ENCODE results near the gene TMEM260.

DNA sequence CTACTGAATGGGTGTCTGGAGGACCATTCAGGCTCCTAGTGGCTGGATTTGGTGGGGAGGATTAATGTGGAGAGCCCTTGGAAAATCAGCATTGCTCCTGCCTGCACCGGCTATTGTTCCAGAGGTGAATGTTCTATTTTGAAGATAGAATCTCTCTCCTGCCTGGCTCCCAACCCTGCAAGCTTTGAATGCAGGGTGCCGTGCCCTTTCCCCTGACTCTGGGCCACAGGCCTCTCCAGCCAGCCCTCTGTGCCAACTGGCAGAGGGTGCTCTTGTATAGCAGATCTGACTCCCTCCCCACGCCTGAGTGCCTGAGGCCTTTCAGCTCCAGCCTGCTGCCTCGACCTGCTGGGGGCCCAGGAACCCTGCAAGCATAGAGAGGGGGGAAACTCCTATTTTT lies 106.8 kb downstream of the TMEM260 start:
- TF ChIP-seq TAF1 (IDR thresholded peaks at IDR 0.05; ENCODE audit: borderline replicate concordance, low read depth, low read length) (no peak), EP300 (IDR thresholded peaks at IDR 0.05; ENCODE audit: borderline replicate concordance in 1 of 2, low read depth in 1 of 2, low read length in 1 of 2) (no peak), SMC3 (IDR thresholded peaks at IDR 0.05; ENCODE audit: low read depth, low read length) (no peak), RAD21 (IDR thresholded peaks at IDR 0.05; ENCODE audit: low read length) (peak; percentile 38), EZH2phosphoT487 (IDR thresholded peaks at IDR 0.05; ENCODE audit: borderline replicate concordance, low read depth) (no peak), JUND (IDR thresholded peaks at IDR 0.05) (no peak), TEAD4 (IDR thresholded peaks at IDR 0.05; ENCODE audit: borderline replicate concordance, insufficient read depth) (no peak), FOXM1 (IDR thresholded peaks at IDR 0.05; ENCODE audit: low read depth) (no peak)
- TF ChIP-seq, protein P1, sequence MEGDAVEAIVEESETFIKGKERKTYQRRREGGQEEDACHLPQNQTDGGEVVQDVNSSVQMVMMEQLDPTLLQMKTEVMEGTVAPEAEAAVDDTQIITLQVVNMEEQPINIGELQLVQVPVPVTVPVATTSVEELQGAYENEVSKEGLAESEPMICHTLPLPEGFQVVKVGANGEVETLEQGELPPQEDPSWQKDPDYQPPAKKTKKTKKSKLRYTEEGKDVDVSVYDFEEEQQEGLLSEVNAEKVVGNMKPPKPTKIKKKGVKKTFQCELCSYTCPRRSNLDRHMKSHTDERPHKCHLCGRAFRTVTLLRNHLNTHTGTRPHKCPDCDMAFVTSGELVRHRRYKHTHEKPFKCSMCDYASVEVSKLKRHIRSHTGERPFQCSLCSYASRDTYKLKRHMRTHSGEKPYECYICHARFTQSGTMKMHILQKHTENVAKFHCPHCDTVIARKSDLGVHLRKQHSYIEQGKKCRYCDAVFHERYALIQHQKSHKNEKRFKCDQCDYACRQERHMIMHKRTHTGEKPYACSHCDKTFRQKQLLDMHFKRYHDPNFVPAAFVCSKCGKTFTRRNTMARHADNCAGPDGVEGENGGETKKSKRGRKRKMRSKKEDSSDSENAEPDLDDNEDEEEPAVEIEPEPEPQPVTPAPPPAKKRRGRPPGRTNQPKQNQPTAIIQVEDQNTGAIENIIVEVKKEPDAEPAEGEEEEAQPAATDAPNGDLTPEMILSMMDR (IDR thresholded peaks at IDR 0.05): no peak
